NCI-H446 treated with DMSO at 0.1 percent for 48 hours (cell line): ENCODE data around the gene TSHZ2.
"Not testable (repeated sequence)": the region's sequence is repeated elsewhere in the genome, so short reads cannot be mapped to it uniquely, and the experiment has no call there.

Experiments
- DNase-seq: peaks from one replicate; lab custom pipeline; 2025; lab: John Stamatoyannopoulos, UW

TSHZ2 gene

DNA sequence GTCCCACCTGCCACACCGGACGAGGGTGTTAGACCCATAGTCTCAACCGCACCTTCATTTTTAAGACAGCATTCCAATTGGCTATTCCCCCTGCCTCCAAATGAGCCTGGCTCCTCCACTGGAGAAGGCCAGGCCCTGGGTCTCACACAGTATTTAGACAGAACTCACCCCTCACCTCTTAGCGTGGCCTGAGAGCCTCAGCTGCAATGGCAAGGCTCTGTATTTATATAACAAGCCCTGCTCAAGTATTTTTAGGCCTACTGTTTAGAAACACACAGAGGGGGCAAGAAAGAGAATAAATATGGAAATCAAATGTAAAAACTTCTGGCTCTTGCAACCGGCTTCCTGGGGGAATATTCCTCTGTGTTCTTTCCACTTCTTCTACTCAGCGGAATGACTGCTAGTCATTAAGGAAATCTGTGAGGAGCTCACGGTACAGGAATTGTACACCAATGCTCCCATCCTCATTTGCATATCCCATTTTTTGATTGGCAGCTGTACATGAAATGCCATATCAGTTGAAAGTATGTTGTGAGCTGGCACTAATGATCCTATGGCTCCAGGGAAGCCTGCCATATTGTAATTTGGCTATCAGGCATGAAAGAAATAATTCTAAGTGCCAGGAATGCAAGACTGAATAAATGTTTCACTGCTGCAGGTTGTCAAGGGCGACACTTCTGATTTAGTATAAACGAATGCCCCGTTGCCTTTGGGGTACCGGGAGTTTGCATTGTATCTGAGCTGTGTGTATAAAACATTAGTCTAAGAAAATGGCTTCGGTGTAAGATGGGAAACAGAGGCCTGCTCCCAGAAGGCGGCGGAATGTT is 414.0 kb downstream of the TSHZ2 start:
- DNase-seq, result peak; percentile 43

DNA sequence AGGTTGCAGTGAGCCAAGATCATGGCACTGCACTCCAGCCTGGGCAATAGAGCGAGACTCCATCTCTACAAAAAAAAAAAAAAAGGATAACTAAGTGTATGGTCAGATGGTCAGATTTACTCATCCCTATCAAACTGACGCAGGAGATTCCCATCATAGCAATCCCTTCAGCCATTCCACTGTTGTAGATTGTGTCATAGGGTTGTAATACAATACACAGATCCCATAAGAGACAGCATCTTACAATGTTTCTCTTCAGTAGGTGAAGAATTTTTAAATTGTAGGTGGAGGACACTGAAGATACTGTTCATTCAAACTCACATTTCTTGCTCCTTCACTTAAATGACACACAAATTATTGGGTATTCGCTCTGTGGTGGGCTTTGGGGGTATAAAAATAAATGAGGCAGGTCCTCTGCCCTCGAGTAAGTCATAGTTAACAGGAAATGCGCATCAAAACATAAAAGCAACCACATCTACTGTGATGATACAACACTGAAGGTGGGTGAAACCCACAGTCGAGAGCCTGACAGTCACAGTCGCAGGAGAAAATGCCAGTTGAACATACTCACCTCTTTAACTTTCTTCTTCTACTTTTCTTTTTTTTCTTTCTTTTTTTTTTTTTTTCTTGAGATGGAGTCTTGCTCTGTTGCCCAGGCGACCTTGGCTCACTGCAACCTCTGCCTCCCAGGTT is 416.0 kb downstream of the TSHZ2 start:
- no peak for DNase-seq

DNA sequence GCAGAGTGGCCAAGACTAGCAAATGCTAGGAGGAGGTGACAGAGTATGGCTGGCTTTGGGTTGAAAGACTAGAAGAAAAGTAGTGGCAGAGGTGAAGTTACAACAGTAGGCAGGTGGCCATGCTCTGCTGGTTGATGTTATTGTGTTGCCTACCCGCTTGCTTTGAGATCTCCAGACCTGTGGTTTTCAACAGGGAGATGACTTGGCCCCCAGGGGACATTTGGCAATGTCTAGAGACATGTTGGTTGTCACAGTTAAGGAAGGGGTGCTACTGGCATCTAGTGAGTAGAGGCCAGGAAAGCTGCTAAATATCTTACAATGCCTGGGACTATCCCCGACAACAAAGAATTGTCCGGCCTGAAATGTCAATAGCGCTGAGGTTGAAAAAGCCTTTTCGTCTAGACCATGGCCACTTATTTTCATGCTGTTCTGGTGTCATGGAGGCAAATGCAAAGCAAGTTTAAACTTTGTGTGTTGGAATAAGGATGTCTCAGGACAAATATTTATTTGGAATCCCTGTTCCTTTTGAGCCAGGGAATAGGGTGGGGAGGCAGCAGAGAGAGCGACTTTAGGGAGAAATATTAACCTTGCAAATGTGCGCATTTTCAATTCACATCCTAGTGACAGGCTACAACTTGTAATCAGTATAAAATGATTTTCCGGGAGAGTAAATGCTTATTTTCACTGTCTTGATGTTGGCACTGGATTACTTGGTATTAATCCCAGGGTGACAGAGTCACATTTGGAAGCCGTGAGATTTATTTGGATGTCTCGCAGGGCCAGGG is 417.6 kb downstream of the TSHZ2 start:
- DNase-seq, result no peak

DNA sequence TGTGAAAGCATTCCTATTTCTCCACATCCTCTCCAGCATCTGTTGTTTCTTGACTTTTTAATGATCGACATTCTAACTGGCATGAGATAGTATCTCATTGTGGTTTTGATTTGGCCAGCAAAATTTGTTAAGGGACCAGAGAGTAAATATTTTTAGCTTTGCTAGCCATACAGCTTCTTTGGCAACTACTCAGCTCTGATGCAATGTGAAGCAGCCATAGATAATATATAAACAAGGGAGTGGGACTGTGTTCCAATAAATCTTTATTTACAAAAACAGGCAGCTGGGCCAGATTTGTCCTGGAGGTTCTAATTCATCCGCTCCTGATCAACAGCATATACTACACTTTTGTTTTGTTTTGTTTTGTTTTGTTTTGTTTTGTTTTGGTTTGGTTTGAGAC is 418.6 kb downstream of the TSHZ2 start:
- DNase-seq, result no peak

DNA sequence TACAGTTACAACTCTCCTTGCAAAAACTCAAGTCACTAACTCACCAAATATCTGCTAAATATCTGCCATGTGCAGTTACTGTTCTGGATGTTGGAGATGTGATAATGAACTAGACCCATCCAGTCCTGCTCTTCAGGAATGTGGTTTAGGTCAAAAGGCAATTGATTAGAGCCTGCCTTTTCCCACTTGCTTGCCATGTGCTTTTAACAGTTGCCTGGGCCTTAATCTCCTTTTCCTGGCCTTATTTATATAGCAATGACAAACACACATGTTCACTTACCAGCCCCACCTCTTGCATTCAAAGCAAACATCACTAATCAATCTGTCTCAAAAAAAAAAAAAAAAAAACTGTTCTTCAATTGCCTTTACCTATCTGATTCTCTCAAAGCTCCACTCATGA is 422.3 kb downstream of the TSHZ2 start:
- no peak for DNase-seq

- no peak for DNase-seq
Measured at GRCh38 chr20:53395188-53395923, 423.2 kb downstream of the TSHZ2 start.

DNA sequence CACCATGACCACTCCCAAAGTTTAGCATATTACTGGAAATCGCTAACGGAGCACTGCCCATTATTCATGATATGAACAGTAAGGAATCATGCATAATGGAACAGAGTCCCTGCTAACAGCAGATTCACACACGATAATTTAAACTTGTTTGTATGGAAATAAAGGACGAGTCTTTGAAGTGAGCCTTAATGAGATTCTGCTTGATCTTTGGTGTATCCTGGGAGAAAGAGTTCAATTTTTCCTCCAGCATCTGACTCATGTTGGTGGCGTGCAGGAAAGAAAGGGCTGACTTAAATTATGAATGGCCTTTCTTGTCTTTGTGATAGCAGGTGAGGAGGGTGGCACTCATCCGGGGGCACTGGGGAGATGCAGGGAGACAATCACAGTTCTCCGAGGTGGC is 426.9 kb downstream of the TSHZ2 start:
- no peak for DNase-seq

- DNase-seq, result peak; percentile 39
Measured at GRCh38 chr20:53399592-53400335, 427.6 kb downstream of the TSHZ2 start.

GRCh38 chr20:53402233-53403005 is 430.3 kb downstream of the TSHZ2 start:
- no peak for DNase-seq

- no peak for DNase-seq
Measured at GRCh38 chr20:53403029-53403428, 430.9 kb downstream of the TSHZ2 start.

- DNase-seq, result no peak
Measured at GRCh38 chr20:53405139-53405538, 433.0 kb downstream of the TSHZ2 start.

DNA sequence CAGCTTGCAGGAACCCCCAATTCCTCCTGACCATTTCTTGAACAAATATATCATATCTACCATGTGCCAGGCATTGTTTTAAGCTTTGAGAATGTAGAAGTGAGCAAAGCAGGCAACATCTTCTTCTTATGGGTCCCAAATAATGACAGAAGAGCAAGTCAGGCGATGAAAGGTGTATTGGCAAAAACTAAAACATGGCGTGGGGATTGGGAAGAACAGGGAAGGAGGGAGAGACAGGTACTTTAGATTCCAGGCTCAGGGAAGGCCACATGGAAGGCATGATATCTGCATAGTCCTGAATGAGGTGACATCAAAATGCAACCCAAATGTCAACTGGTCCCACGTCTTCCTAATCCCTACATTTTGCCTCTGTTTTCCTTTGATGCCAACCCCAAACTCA is 434.4 kb downstream of the TSHZ2 start:
- no peak for DNase-seq

- DNase-seq, result peak; percentile 39
Measured at GRCh38 chr20:53408691-53409446, 436.7 kb downstream of the TSHZ2 start.

- no peak for DNase-seq
Measured at GRCh38 chr20:53409447-53409717, 437.2 kb downstream of the TSHZ2 start.

GRCh38 chr20:53411129-53411528 is 439.0 kb downstream of the TSHZ2 start:
- no peak for DNase-seq

DNA sequence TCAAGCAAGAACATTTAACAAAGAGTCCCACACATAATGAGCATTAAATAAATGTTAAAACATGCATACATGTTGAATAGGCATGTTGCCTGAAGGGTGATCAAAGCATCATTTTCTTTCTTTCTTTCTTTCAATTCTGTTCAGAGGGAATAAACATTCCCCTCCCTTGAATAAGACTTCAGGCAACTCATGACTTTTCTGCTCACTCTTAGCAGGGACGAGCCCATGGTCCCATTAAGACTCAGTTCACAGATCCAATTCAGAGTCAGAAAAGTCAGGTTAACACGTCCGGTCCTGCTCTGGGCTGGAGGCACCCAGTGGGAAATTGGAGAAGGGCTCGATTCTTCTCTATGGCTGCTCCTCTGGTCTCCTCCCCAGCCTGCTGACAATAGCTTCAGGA is 439.7 kb downstream of the TSHZ2 start:
- DNase-seq, result no peak

DNA sequence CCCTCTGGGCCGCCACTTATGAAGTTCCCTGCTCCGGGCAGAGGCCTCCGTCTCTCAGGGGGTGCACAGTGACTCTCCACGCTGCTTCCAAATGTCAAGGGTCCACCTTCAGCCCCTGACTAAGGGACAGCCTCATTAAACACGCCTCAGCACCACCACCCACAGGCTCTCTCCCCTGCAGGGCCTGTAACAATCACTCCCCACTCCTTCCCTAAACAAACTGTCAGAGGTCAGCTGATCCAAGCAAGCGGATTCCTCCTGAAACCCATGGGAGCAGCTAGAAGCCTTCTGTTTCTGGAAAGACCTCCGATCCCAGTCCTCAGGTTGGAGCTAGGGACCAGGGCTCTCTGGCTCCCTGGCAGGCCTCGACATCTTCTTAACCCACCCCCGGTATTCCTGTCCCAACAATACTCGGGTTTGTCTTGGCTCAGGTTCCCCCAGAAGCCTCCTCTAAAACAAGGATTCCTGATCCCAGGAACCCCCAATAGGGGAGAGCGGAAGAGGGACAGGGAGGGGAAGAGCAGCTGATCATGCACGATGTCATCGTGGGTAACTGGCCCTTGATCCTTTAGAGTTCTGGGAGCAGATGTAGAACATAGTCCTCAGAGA is 440.5 kb downstream of the TSHZ2 start:
- no peak for DNase-seq

DNA sequence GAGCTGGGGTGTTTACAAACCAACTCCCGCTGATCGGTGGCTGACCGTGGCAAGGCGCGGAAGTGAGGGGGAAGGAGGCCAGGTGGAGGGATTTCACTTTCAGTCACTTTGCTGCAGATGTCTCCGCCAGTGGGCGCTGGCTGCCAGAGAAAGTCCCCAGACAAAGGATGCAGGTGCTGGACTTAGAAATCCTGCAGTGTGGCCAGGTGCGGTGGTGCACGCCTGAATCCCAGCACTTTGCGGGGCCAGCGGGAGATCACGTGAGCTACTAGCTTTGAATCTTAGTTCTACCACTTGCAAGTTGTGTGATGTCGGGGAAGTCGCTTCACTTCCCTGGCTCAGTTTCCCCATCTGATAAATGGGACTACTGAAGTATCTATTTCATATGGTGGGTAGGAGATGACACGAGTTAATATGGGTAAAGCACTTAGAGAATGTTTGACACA is 441.1 kb downstream of the TSHZ2 start:
- no peak for DNase-seq

DNA sequence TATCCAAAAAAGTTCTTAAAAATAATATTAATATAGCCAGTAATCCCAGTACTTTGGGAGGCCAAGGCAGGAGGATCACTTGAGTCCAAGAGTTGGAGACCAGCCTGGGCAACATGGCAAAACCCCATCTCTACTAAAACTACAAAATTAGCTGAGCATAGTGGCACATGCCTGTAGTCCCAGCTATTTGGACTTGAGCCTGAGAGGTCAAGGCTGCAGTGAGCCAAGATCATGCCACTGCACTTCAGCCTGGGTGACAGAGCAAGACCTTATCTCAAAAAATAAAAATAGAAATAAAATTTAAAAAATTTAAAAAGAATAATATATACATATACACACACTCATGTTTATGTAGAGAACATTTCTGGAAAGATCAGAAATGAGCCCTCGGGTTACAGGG is 441.7 kb downstream of the TSHZ2 start:
- not testable (repeated sequence) for DNase-seq
